ENCODE measurements around the gene NKX6-2. TPM values are rescaled to one million over a fixed set of nuclear protein-coding genes. Genes with fewer than 3 reads are reported as not detected.
"Not testable (repeated sequence)": the region's sequence is repeated elsewhere in the genome, so short reads cannot be mapped to it uniquely, and the experiment has no call there.

Gene NKX6-2
- total RNA-seq, 2 experiments from 2014 or later = not detected

DNA sequence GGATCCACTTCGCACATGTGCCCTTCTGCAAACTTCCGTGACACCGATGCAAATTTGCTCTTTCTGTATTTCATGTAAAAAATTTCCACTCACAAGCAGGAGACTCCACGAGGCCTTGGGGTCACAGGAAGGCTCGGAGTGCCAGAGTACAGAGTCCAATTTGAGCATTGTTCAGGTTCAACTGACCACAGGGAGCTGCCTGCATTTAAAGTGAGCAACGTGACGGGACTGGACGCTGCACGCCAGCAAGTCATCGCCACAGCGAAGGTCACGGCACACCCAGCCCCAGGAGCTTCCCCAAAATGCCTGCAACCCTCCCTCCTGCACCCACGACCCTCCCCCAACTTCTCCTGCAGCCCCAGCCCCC is 41.5 kb upstream of the NKX6-2 start:
- POLR2A ChIA-PET = no interaction called here
- Mint-ChIP-seq H3K9me3 (peaks cover 2% of the 10 kb centered on the region), H3K36me3 (ENCODE audit: low read depth) (no peaks in the 10 kb centered on the region), H3K4me1 (ENCODE audit: low read depth) (no peaks in the 10 kb centered on the region), H3K4me3 (no peak overlapping the region), H3K27me3 (no peaks in the 10 kb centered on the region), H3K27ac (no peak overlapping the region)
- TF ChIP-seq, protein P1, sequence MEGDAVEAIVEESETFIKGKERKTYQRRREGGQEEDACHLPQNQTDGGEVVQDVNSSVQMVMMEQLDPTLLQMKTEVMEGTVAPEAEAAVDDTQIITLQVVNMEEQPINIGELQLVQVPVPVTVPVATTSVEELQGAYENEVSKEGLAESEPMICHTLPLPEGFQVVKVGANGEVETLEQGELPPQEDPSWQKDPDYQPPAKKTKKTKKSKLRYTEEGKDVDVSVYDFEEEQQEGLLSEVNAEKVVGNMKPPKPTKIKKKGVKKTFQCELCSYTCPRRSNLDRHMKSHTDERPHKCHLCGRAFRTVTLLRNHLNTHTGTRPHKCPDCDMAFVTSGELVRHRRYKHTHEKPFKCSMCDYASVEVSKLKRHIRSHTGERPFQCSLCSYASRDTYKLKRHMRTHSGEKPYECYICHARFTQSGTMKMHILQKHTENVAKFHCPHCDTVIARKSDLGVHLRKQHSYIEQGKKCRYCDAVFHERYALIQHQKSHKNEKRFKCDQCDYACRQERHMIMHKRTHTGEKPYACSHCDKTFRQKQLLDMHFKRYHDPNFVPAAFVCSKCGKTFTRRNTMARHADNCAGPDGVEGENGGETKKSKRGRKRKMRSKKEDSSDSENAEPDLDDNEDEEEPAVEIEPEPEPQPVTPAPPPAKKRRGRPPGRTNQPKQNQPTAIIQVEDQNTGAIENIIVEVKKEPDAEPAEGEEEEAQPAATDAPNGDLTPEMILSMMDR (IDR thresholded peaks at IDR 0.05) = no peak
- ATAC-seq (no peak), DNase-seq (no peak)
- intact Hi-C loops (cut with micrococcal nuclease) = no loop called here
- CTCF ChIA-PET = no interaction called here

DNA sequence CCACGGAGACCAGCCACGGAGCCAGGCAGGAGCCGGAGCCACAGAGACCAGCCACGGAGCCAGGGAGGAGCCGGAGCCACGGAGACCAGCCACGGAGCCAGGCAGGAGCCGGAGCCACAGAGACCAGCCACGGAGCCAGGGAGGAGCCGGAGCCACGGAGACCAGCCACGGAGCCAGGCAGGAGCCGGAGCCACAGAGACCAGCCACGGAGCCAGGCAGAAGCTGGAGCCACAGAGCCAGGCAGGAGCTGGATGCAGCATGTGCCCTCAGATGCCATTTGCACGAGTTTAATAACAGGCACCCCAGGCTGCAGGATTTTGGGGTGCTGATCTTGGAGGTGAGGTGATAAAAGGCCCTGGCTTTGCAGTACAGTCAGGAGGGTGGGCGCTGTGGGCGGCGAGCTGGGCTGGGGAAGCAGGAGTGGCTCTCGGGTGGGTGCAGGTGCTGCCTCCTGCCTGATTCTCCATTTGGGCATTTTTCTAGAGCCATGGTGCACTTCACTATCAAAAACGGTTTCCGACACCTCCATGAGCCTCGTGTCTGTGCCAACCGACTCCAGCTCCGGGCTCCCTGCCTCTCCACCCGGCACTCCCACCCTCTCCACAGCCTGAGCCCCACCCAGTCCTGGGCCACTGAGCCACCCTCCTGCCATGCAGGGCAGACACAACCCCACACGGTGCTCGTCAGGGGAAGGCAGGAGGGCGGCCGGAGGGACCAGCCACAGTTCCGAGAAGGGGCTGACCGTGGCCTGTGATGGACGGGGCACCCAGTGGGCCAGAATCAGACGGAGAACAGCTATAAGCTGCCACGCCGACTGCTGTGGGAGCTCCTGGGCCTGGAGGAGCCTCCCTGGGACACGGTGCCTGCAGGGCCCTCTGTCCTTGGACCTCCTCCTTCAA is 40.8 kb upstream of the NKX6-2 start:
- no peak for DNase-seq
- CTCF ChIA-PET = no interaction called here
- Mint-ChIP-seq H3K36me3 (ENCODE audit: low read depth) (no peaks in the 10 kb centered on the region), H3K27ac (no peak overlapping the region), H3K27me3 (no peaks in the 10 kb centered on the region), H3K9me3 (peaks cover 2% of the 10 kb centered on the region), H3K4me3 (no peak overlapping the region), H3K4me1 (ENCODE audit: low read depth) (no peaks in the 10 kb centered on the region)
- intact Hi-C loops (cut with micrococcal nuclease) = no loop called here
- POLR2A ChIA-PET = no interaction called here
- ATAC-seq = no peak
- TF ChIP-seq, protein P1 (IDR thresholded peaks at IDR 0.05) = no peak

DNA sequence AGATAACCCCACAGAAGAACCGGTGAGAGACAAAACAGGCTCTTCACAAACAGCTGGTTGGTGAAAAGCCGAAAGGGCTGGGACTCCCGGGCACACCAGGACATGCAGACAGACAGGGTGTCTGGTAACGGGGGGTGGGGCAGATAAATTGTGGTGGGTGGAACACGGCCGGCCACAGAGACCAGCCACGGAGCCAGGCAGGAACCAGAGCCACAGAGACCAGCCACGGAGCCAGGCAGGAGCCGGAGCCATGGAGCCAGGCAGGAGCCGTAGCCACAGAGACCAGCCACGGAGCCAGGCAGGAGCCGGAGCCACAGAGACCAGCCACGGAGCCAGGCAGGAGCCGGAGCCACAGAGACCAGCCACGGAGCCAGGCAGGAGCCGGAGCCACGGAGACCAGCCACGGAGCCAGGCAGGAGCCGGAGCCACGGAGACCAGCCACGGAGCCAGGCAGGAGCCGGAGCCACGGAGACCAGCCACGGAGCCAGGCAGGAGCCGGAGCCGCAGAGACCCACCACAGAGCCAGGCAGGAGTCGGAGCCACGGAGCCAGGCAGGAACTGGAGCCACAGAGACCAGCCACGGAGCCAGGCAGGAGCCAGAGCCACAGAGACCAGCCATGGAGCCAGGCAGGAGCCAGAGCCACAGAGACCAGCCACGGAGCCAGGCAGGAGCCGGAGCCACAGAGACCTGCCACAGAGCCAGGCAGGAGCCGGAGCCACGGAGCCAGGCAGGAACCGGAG is 40.0 kb upstream of the NKX6-2 start:
- not testable (repeated sequence) for H3K27ac Mint-ChIP-seq; H3K36me3 Mint-ChIP-seq (ENCODE audit: low read depth); DNase-seq

DNA sequence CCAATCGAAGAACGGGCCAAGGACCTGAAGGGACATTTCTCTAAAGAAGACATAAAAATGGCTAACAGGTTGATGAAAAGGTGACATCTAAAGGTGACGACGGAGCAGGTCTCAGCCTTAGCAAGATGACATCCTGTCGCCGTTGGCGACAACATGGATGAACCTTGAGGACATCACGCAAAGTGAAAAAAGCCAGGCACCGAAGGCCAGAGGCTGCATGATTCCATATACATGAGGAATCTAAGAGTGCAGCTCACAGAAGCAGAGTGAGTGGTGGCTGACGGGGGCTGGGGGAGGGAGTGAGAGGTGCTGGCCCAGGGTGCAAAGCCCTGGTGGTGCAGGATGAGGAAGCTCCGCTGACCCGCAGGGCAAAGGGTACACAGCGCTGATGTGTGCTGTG is 34.1 kb upstream of the NKX6-2 start:
- DNase-seq = no peak
- no peaks in the 10 kb centered on the region for H3K4me1 Mint-ChIP-seq (ENCODE audit: low read depth)
- TF ChIP-seq, protein P1 (IDR thresholded peaks at IDR 0.05) = no peak
- H3K4me3 Mint-ChIP-seq = no peak overlapping the region
- intact Hi-C loops (cut with micrococcal nuclease) = no loop called here
- H3K9me3 Mint-ChIP-seq = no peaks in the 10 kb centered on the region
- ATAC-seq = no peak
- POLR2A ChIA-PET = interaction anchor here (0.7 kb wide), 1 partner anchor 18 kb away, joined by 3 read pairs; no protein-coding TSS in a partner anchor
- no peak overlapping the region for H3K27ac Mint-ChIP-seq
- CTCF ChIA-PET = no interaction called here
- peaks cover 15% of the 10 kb centered on the region for H3K27me3 Mint-ChIP-seq
- no peaks in the 10 kb centered on the region for H3K36me3 Mint-ChIP-seq (ENCODE audit: low read depth)

More for the DNA sequence above, 40.0 kb upstream of the NKX6-2 start:
- H3K27me3 Mint-ChIP-seq; intact Hi-C loops (cut with micrococcal nuclease); H3K9me3 Mint-ChIP-seq; H3K4me1 Mint-ChIP-seq (ENCODE audit: low read depth); CTCF ChIA-PET; POLR2A ChIA-PET; H3K4me3 Mint-ChIP-seq; ATAC-seq: not testable (repeated sequence)

DNA sequence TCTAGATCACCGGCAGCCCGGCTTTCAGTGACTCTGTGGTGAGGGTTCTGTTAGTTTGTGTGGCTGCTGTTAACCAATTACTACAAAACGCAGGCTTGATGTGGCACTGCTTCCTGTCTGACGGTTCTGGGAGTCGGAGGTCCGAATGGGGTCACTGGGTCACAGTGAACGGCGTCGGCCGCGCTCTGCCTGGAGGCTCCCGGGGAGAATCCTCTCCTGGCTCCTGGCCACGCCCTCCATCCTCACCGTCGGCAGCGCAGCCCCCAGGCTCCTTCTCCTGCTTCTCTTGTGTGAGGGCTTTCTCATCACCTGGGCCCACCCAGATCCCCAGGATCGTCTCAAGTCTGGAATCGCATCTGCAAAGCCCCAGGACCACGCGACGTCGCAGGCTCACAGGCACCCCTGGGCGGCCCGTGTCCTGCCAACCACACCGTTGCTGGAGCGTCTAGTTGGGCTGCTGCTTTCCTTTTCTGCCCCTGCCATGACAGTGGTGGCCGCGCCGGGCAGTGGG is 31.8 kb upstream of the NKX6-2 start:
- DNase-seq = no peak

More for the DNA sequence above, 31.8 kb upstream of the NKX6-2 start:
- Mint-ChIP-seq H3K36me3 (ENCODE audit: low read depth) (no peaks in the 10 kb centered on the region), H3K4me1 (ENCODE audit: low read depth) (no peaks in the 10 kb centered on the region), H3K9me3 (no peaks in the 10 kb centered on the region), H3K27ac (no peak overlapping the region), H3K27me3 (peaks cover 15% of the 10 kb centered on the region), H3K4me3 (no peak overlapping the region)
- POLR2A ChIA-PET = no interaction called here
- intact Hi-C loops (cut with micrococcal nuclease) = no loop called here
- CTCF ChIA-PET = no interaction called here
- TF ChIP-seq, protein P1 (IDR thresholded peaks at IDR 0.05) = no peak
- ATAC-seq = no peak

Measured in activated CD8-positive, alpha-beta T cell treated with anti-CD3 and anti-CD28 coated beads for 36 hours (primary cell).